GM12874 (cell line): Measurements from ENCODE around the gene RNF208.

Experiments used
- TF ChIP-seq, protein P1 (sequence below): IDR thresholded peaks from 2 replicates; pipeline ENCODE4 v1.5.1; 2011; ENCODE audit warnings: low read depth, mild to moderate bottlenecking, control low read depth, low read length, moderate library complexity; ENCODE audit not compliant: insufficient read depth

RNF208 gene

DNA sequence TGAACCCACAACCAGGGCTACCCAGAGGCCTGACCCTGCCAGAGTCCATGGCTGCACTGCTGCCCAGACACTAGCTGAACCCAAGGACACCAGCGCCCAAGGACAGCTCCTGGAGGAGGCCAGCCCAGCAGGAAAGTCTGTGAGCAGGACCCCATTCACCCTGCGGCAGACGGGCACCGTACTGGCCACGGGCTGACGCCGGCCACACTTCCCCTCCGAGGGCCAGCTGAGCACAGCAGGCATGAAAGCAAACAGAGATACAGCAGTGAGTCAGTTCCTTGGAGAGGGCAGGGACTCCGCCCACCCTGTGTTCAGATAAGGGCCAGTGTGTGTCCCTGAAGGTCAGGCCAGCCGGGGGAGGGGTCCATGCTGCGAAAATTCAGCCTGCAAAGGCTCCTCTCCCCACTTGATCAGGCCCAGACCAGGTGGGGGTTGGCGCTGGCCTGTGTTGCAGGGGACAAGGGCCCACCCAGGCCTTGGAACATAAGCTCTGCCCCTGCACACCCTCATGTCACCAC lies 3.2 kb downstream of the RNF208 start:
- TF ChIP-seq, protein P1, sequence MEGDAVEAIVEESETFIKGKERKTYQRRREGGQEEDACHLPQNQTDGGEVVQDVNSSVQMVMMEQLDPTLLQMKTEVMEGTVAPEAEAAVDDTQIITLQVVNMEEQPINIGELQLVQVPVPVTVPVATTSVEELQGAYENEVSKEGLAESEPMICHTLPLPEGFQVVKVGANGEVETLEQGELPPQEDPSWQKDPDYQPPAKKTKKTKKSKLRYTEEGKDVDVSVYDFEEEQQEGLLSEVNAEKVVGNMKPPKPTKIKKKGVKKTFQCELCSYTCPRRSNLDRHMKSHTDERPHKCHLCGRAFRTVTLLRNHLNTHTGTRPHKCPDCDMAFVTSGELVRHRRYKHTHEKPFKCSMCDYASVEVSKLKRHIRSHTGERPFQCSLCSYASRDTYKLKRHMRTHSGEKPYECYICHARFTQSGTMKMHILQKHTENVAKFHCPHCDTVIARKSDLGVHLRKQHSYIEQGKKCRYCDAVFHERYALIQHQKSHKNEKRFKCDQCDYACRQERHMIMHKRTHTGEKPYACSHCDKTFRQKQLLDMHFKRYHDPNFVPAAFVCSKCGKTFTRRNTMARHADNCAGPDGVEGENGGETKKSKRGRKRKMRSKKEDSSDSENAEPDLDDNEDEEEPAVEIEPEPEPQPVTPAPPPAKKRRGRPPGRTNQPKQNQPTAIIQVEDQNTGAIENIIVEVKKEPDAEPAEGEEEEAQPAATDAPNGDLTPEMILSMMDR: no peak

DNA sequence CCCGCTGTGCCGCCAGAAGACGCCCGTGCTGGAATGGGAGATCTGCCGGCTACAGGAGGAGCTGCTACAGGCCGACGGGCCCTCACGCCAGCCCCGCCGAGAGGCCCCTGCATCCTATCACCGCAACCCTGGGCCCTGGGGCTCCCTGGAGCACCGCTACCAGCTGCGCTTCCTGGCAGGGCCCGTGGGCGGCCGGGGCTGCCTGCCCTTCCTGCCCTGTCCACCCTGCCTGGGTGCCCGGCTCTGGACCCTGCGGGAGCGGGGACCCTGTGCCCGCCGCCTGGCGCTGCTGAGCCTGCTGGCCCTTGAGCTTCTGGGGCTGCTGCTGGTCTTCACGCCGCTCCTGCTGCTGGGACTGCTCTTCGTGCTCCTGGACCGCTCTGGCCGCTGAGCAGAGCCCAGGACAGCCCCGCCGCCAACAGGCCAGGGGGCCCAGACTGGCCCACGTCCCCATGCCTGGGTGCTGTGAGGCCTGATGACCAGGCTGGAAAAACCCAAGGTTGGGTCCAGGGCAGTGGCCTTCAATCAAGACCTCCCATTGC lies 3.8 kb downstream of the RNF208 start:
- TF ChIP-seq, protein P1: no peak

DNA sequence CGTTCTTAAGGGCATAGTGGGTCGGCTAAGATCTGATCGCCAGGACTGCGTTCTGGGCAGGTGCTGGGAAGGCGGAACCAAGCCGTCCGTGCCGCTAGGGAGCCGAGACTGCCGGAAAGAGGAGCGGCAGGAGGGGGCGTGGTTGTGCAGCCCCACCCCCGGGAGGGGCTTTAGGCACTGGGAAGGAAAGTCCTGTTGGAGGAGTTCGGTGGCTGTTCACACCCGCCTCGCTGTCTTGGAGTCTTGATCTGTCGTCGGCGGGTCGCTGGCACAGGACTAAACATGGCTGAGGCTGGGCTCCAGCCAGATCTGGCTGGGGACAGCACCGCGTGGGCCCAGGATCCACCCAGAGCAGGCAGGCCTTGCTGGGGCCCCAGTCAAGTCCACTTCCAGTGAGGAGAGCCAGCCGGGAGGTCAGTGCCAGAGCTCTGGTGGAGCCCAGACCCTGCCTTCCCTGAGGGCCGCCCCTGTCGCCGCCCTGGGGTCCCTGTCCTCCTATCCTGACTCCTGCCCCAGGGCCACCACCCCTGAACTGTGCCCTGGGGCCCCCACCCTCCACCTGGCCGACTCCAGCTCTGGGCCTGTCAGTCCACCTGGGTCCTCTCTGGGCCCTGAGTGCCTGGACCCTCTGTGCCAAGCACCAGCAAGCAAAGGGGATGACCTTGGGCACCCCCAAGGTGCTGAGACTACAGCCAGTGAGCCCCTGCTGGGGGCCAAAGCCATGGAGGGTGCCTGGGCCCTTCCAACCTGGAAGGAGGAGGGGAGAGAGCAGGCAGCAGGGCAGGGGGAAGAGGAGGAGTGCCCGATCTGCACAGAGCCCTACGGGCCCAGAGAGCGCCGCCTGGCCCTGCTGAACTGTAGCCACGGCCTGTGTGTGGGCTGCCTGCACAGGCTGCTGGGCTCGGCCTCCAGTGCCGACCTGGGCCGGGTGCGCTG lies 4.5 kb downstream of the RNF208 start:
- TF ChIP-seq, protein P1: no peak

DNA sequence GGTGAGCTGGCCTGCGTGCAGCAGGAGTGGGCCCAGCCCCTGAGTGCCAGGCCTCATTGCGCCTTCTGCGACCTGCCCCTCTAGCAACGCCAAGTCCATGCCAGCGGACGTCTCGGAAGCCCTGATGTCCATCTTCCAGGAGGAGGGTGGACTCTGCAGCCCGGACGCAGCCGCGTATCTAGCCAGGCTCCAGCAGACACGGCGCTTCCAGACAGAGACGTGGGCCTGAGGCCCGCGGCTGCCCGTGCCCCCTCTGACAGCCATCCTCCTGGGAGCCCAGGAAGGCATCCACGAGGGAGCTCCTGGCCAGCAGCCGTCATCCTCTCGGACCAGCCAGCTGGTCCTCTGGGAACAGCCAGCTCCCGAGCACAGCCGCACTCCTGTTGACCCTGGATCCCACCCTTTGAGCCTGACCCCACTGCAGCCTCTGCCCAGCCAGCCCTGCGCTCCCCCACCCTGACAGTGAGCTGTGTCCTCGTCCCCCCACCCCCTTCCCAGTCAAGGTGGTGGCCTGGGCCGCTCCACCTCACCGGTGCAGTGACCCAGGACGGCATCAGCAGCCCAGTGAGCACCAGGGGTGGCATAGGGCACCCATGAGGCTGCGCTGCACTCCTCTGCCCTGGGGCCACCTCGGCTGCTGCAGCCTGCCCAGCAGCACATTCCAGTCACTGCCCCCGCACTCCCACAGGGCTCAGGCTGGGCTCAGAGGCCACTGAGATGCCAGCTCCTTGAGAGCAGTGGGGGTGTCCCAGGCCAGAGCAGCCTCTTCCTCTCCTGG lies 5.7 kb downstream of the RNF208 start:
- TF ChIP-seq, protein P1: no peak

DNA sequence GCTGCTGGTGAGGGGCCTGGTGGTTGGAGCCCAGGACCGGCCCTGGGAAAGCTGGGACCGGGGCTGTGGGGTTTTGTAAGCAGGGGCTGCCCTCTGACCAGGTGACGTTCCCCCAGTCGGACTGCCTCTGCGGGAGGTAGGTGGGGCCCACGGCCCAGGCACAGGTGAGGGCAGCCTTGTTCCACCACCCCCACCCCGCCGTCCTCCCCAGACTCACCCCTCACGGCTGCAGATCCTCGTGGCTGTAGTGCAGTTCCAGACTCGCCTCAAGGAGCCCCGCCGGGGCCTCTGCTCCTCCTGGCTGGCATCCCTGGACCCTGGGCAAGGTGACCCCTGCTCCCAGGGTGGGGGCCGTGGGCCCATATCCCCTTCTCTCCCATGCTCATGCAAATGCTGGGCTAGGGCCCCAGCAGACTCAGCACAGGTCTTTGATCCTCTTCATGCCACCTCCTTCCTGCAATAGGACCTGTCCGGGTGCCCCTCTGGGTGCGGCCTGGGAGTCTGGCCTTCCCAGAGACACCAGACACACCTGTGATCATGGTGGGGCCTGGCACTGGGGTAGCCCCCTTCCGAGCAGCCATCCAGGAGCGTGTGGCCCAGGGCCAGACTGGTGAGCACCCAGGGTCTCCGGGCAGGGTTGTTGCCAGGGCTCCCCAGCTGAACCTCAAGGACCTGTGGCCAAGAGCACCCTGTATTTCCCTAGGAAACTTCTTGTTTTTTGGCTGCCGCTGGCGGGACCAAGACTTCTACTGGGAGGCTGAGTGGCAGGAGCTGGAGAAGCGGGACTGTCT lies 6.6 kb downstream of the RNF208 start:
- TF ChIP-seq, protein P1: no peak

DNA sequence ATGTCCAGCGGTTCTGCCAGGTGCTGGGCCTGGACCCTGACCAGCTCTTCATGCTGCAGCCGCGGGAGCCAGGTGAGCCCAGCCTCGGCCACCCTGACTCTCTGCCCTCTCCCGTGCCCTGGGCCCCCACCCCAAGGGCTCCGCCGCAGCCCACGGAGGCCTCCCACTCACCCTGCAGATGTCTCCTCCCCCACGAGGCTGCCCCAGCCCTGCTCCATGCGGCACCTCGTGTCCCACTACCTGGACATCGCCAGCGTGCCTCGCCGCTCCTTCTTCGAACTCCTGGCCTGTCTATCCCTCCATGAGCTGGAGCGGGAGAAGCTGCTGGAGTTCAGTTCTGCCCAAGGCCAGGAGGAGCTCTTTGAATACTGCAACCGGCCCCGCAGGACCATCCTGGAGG lies 7.4 kb downstream of the RNF208 start:
- TF ChIP-seq, protein P1: no peak
